GM19025 (cell line): ENCODE data around the gene FAM50B.

Source experiments
- ATAC-seq: cut with Tn5 transposase; IDR thresholded peaks from one replicate; pipeline ENCODE4 v1.9.1; 2021; ENCODE audit warnings: mild to moderate bottlenecking, low read depth, moderate library complexity; ENCODE audit not compliant: unreplicated experiment

FAM50B gene

GRCh38 chr6:3819161-3820110 is 29.7 kb upstream of the FAM50B start:
- ATAC-seq: no peak

- no peak for ATAC-seq
Observed at GRCh38 chr6:3820563-3820962, 28.6 kb upstream of the FAM50B start.

GRCh38 chr6:3822747-3823445 is 26.3 kb upstream of the FAM50B start:
- no peak for ATAC-seq

GRCh38 chr6:3823671-3824070 is 25.5 kb upstream of the FAM50B start:
- ATAC-seq: no peak

GRCh38 chr6:3825331-3825831 is 23.8 kb upstream of the FAM50B start:
- ATAC-seq: no peak

- no peak for ATAC-seq
Observed at GRCh38 chr6:3825851-3826581, 23.2 kb upstream of the FAM50B start.

GRCh38 chr6:3829285-3829684 is 19.9 kb upstream of the FAM50B start:
- no peak for ATAC-seq

- no peak for ATAC-seq
Observed at GRCh38 chr6:3830806-3831205, 18.4 kb upstream of the FAM50B start.

GRCh38 chr6:3831761-3832530 is 17.2 kb upstream of the FAM50B start:
- no peak for ATAC-seq

GRCh38 chr6:3835055-3835731 is 14.0 kb upstream of the FAM50B start:
- no peak for ATAC-seq

- no peak for ATAC-seq
Observed at GRCh38 chr6:3835785-3836184, 13.4 kb upstream of the FAM50B start.

- no peak for ATAC-seq
Observed at GRCh38 chr6:3836566-3836965, 12.6 kb upstream of the FAM50B start.

GRCh38 chr6:3837781-3838180 is 11.4 kb upstream of the FAM50B start:
- no peak for ATAC-seq

- no peak for ATAC-seq
Observed at GRCh38 chr6:3838992-3839867, 9.9 kb upstream of the FAM50B start.

- ATAC-seq: no peak
Observed at GRCh38 chr6:3841066-3841454, 8.1 kb upstream of the FAM50B start.

GRCh38 chr6:3841711-3842565 is 7.2 kb upstream of the FAM50B start:
- ATAC-seq: no peak

GRCh38 chr6:3843379-3844096 is 5.6 kb upstream of the FAM50B start:
- no peak for ATAC-seq
